HEK293 (cell line): ENCODE measurements around the gene PLEKHG5.

Experiments
- CTCF ChIA-PET: fragments of 350-600 bp; formaldehyde crosslinking; extraction: SDS; loops from one replicate; lab custom pipeline; 2021; ENCODE audit warnings: antibody characterized with exemption; lab: Yijun Ruan, JAX
- POLR2A ChIA-PET: fragments of 300-600 bp; formaldehyde crosslinking; extraction: SDS; loops from one replicate; lab custom pipeline; 2020; ENCODE audit warnings: antibody characterized with exemption, inconsistent platforms; lab: Yijun Ruan, JAX
- H3K27ac ChIP-seq: fragments of 200-500 bp; sonication (Bioruptor generic); 2 replicates; pipeline ENCODE4 v1.5.1; 2014; ENCODE audit warnings: low read depth, low read length, control low read depth, inconsistent platforms; ENCODE audit errors: extremely low read depth
- H3K36me3 ChIP-seq, 2 experiments: fragments of 200-500 bp in 1 of 2; sonication (Bioruptor generic) in 1 of 2; 1 replicate in 1 of 2; 2 replicates in 1 of 2; pipeline ENCODE4 v1.5.1; 2014 to 2017; ENCODE audit warnings: inconsistent platforms in 2 of 2, low read length in 2 of 2; ENCODE audit not compliant: control insufficient read depth in 2 of 2, insufficient read depth in 1 of 2
- H3K4me1 ChIP-seq: fragments of 200-500 bp; sonication (Bioruptor generic); 2 replicates; pipeline ENCODE4 v1.5.1; 2014; ENCODE audit warnings: mild to moderate bottlenecking, low read length, inconsistent platforms; ENCODE audit not compliant: control insufficient read depth, insufficient read depth
- H3K4me3 ChIP-seq: 2 replicates; pipeline ENCODE4 v1.5.1; 2011; ENCODE audit warnings: low read depth, mild to moderate bottlenecking, control low read depth, low read length, moderate library complexity
- H3K9me3 ChIP-seq: fragments of 200-500 bp; sonication (Bioruptor generic); 2 replicates; pipeline ENCODE4 v1.5.1; 2014; ENCODE audit warnings: low read depth, low read length, inconsistent platforms; ENCODE audit not compliant: control insufficient read depth, insufficient read depth
- FEZF1 ChIP-seq: fragments of 450-650 bp; formaldehyde crosslinking; IDR thresholded peaks from 2 replicates; pipeline ENCODE4 v1.5.1; 2016; ENCODE audit warnings: missing biosample characterization, missing genetic modification characterization
- GFI1B ChIP-seq: fragments of 450-650 bp; formaldehyde crosslinking; IDR thresholded peaks from 2 replicates; pipeline ENCODE4 v1.5.1; 2016; ENCODE audit warnings: missing biosample characterization, missing genetic modification characterization
- GLIS2 ChIP-seq: fragments of 450-650 bp; formaldehyde crosslinking; IDR thresholded peaks from 2 replicates; pipeline ENCODE4 v1.5.1; 2016; ENCODE audit warnings: missing biosample characterization, missing genetic modification characterization
- HOXA7 ChIP-seq: sonication (generic); formaldehyde crosslinking; IDR thresholded peaks from 2 replicates; pipeline ENCODE4 v1.8.1; 2022; ENCODE audit warnings: missing genetic modification reagents, borderline replicate concordance
- HOXD13 ChIP-seq: sonication (generic); formaldehyde crosslinking; IDR thresholded peaks from 2 replicates; pipeline ENCODE4 v1.8.0; 2022; ENCODE audit warnings: missing genetic modification reagents, borderline replicate concordance
- KLF16 ChIP-seq: fragments of 450-650 bp; formaldehyde crosslinking; IDR thresholded peaks from 2 replicates; pipeline ENCODE4 v1.5.1; 2017; ENCODE audit warnings: missing biosample characterization, missing genetic modification characterization
- KLF8 ChIP-seq: fragments of 450-650 bp; formaldehyde crosslinking; IDR thresholded peaks from 2 replicates; pipeline ENCODE4 v1.5.1; 2016; ENCODE audit warnings: missing biosample characterization, missing genetic modification characterization
- TCF7L2 ChIP-seq: IDR thresholded peaks from 2 replicates; pipeline ENCODE4 v1.6.1; 2011; ENCODE audit warnings: low read depth, mild to moderate bottlenecking, inconsistent platforms, low read length, moderate library complexity, borderline replicate concordance
- ZNF121 ChIP-seq: fragments of 450-650 bp; formaldehyde crosslinking; IDR thresholded peaks from 2 replicates; pipeline ENCODE4 v1.5.1; 2016; ENCODE audit warnings: missing biosample characterization, missing genetic modification characterization
- ZNF140 ChIP-seq: fragments of 450-650 bp; formaldehyde crosslinking; IDR thresholded peaks from 2 replicates; pipeline ENCODE4 v1.5.1; 2016; ENCODE audit warnings: missing biosample characterization, missing genetic modification characterization
- ZNF157 ChIP-seq: fragments of 450-650 bp; formaldehyde crosslinking; IDR thresholded peaks from 2 replicates; pipeline ENCODE4 v1.5.1; 2016; ENCODE audit warnings: missing biosample characterization, missing genetic modification characterization
- ZNF16 ChIP-seq: fragments of 450-650 bp; formaldehyde crosslinking; IDR thresholded peaks from 2 replicates; pipeline ENCODE4 v1.5.1; 2016; ENCODE audit warnings: low read depth, missing biosample characterization, missing genetic modification characterization
- ZNF302 ChIP-seq: fragments of 450-650 bp; formaldehyde crosslinking; IDR thresholded peaks from 2 replicates; pipeline ENCODE4 v1.5.1; 2016; ENCODE audit warnings: missing biosample characterization, missing genetic modification characterization, low read depth
- ZNF335 ChIP-seq: fragments of 450-650 bp; formaldehyde crosslinking; conservative IDR thresholded peaks from 2 replicates; pipeline ENCODE4 v1.5.1; 2016; ENCODE audit warnings: missing biosample characterization, missing genetic modification characterization
- ZNF341 ChIP-seq: fragments of 450-650 bp; formaldehyde crosslinking; IDR thresholded peaks from 2 replicates; pipeline ENCODE4; 2016; ENCODE audit warnings: low read depth, missing biosample characterization, missing genetic modification characterization
- ZNF423 ChIP-seq: fragments of 450-650 bp; formaldehyde crosslinking; IDR thresholded peaks from 2 replicates; pipeline ENCODE4 v1.5.1; 2016; ENCODE audit warnings: missing biosample characterization, missing genetic modification characterization
- ZNF529 ChIP-seq: fragments of 450-650 bp; formaldehyde crosslinking; IDR thresholded peaks from 2 replicates; pipeline ENCODE4 v1.5.1; 2017; ENCODE audit warnings: missing genetic modification characterization, missing biosample characterization; ENCODE audit not compliant: insufficient replicate concordance
- ZNF626 ChIP-seq: fragments of 450-650 bp; sonication (Bioruptor Pico); formaldehyde crosslinking; IDR thresholded peaks from 2 replicates; pipeline ENCODE4 v1.5.1; 2018; ENCODE audit warnings: missing biosample characterization, missing genetic modification characterization, inconsistent platforms
- ZNF677 ChIP-seq: fragments of 450-650 bp; IDR thresholded peaks from 2 replicates; pipeline ENCODE4 v1.5.0; 2018; ENCODE audit warnings: missing biosample characterization, mild to moderate bottlenecking, missing genetic modification characterization, moderate library complexity

Gene PLEKHG5

GRCh38 chr1:6483761-6484117 is 7.7 kb downstream of the PLEKHG5 start:
- no peak overlapping the region for H3K4me3 ChIP-seq
- H3K4me1 ChIP-seq, result no peaks in the 10 kb centered on the region
- CTCF ChIA-PET, result interaction anchor here (0.8 to 1.8 kb wide), 4 partner anchors 8 to 237 kb away, joined by 4 to 10 read pairs (median 6); no protein-coding TSS in a partner anchor
- no peaks in the 10 kb centered on the region for H3K9me3 ChIP-seq
- H3K36me3 ChIP-seq, result no peaks in the 10 kb centered on the region
- POLR2A ChIA-PET, result no interaction called here
- H3K27ac ChIP-seq, result no peak overlapping the region
- TF ChIP-seq TCF7L2 (no peak), ZNF16 (tag by site-specific recombination) (no peak), ZNF121 (tag by site-specific recombination) (no peak; the same call in 1 of the 2 replicates), ZNF423 (tag by site-specific recombination) (no peak), KLF16 (no peak), ZNF626 (no peak), ZNF140 (no peak), ZNF529 (tag by site-specific recombination) (no peak), ZNF335 (tag by site-specific recombination) (no peak)
- TF ChIP-seq, all 188 proteins: peak for 0

- no peak for TF ChIP-seq KLF8 (tag by site-specific recombination)
- peak; percentile 95 for TF ChIP-seq ZNF121 (tag by site-specific recombination)
- TF ChIP-seq FEZF1 (tag by site-specific recombination), result no peak
- TF ChIP-seq ZNF157, result no peak
- no peak for TF ChIP-seq GLIS2 (tag by site-specific recombination)
- no peak for TF ChIP-seq ZNF677
- no peak for TF ChIP-seq HOXA7 (CRISPR knock-in tag)
- Histone ChIP-seq H3K9me3 (no peaks in the 10 kb centered on the region), H3K4me1 (no peaks in the 10 kb centered on the region), H3K36me3 (no peaks in the 10 kb centered on the region), H3K27ac (no peak overlapping the region), H3K4me3 (no peak overlapping the region)
- ChIA-PET POLR2A (no interaction called here), CTCF (interaction anchor here (1.7 to 1.8 kb wide), 2 partner anchors 163 to 236 kb away, joined by 6 to 10 read pairs; no protein-coding TSS in a partner anchor)
These were observed 8.3 kb downstream of the PLEKHG5 start for GRCh38 chr1:6483017-6483760.

- ChIA-PET POLR2A (interaction anchor here (0.8 kb wide), 1 partner anchor 10 kb away, joined by 3 read pairs; no protein-coding TSS in a partner anchor), CTCF (interaction anchor here (0.5 to 0.9 kb wide), 3 partner anchors 13 to 165 kb away, joined by 3 read pairs; no protein-coding TSS in a partner anchor)
- Histone ChIP-seq H3K4me3 (no peak overlapping the region), H3K36me3 (no peaks in the 10 kb centered on the region), H3K27ac (no peak overlapping the region), H3K9me3 (no peaks in the 10 kb centered on the region), H3K4me1 (no peaks in the 10 kb centered on the region)
- TF ChIP-seq ZNF302 (tag by site-specific recombination), result no peak
- peak; percentile 67 for TF ChIP-seq ZNF341
These were observed 9.6 kb downstream of the PLEKHG5 start for GRCh38 chr1:6481820-6482219.

- Histone ChIP-seq H3K27ac (no peak overlapping the region), H3K36me3 (peaks cover 0 to 13% of the 10 kb centered on the region in 2 experiments; a peak in 1 of 3 replicates), H3K4me1 (no peaks in the 10 kb centered on the region), H3K4me3 (no peak overlapping the region), H3K9me3 (no peaks in the 10 kb centered on the region)
- ChIA-PET POLR2A (no interaction called here), CTCF (interaction anchor here (0.7 to 3.4 kb wide), 11 partner anchors 9 to 230 kb away, joined by 3 to 19 read pairs (median 4); partner anchors contain the start of gene TNFRSF25)
- peak; percentile 81 for TF ChIP-seq ZNF341
- no peak for TF ChIP-seq HOXD13 (CRISPR knock-in tag)
- TF ChIP-seq GFI1B, result no peak
These were observed 14.2 kb downstream of the PLEKHG5 start for GRCh38 chr1:6477039-6477820.
